GM21390 (cell line): ENCODE measurements around the gene SREBF1.

Experiments
- ATAC-seq: cut with Tn5 transposase; IDR thresholded peaks from one replicate; pipeline ENCODE4 v1.9.1; 2021; ENCODE audit not compliant: unreplicated experiment

SREBF1 gene

GRCh38 chr17:17842111-17842876, 5.5 kb upstream of the SREBF1 start:
- no peak for ATAC-seq

- no peak for ATAC-seq
Measured at GRCh38 chr17:17841601-17842025, 4.8 kb upstream of the SREBF1 start.

- ATAC-seq: no peak
Measured at GRCh38 chr17:17840751-17841591, 4.2 kb upstream of the SREBF1 start.

- ATAC-seq: peak; percentile 57
Measured at GRCh38 chr17:17839791-17840707, 3.3 kb upstream of the SREBF1 start.

- no peak for ATAC-seq
Measured at GRCh38 chr17:17837966-17838962, 1.5 kb upstream of the SREBF1 start.

- no peak for ATAC-seq
Measured at GRCh38 chr17:17837380-17837821, 615 bp upstream of the SREBF1 start.

GRCh38 chr17:17836250-17836817, 452 bp downstream of the SREBF1 start:
- ATAC-seq: peak; percentile 55

GRCh38 chr17:17835415-17836249, 1.2 kb downstream of the SREBF1 start:
- no peak for ATAC-seq

GRCh38 chr17:17834974-17835373, 1.8 kb downstream of the SREBF1 start:
- no peak for ATAC-seq

- ATAC-seq: no peak
Measured at GRCh38 chr17:17833658-17834357, 3.0 kb downstream of the SREBF1 start.

- no peak for ATAC-seq
Measured at GRCh38 chr17:17832032-17832363, 4.8 kb downstream of the SREBF1 start.

- no peak for ATAC-seq
Measured at GRCh38 chr17:17831208-17832031, 5.4 kb downstream of the SREBF1 start.

GRCh38 chr17:17830740-17831207, 6.0 kb downstream of the SREBF1 start:
- no peak for ATAC-seq

- ATAC-seq: no peak
Measured at GRCh38 chr17:17830269-17830567, 6.6 kb downstream of the SREBF1 start.

- no peak for ATAC-seq
Measured at GRCh38 chr17:17827826-17828621, 8.8 kb downstream of the SREBF1 start.

- ATAC-seq: no peak
Measured at GRCh38 chr17:17826942-17827785, 9.6 kb downstream of the SREBF1 start.
